ENCODE measurements around the gene NPR2.

DNA sequence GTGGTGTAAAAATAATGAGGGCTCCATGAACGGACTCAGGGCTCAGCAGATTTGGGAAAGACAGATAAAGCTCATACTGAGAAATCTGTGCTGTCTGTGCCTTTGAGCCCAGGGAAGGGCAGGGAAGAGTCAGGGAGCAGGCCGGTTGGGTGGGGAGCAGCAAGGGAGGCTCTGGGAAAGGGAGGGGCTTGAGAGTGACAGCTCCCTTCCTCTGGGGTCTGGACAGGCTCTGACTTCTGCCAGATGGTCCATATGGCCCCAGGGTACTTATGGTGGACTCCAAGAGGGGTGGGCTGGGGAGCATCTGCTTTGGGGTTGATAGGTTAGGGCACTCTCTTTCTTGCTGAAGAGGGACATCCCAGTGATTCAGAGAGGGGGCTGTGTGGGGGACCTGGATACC, 2.1 kb downstream of the NPR2 start:
- TF ChIP-seq CTCF (IDR thresholded peaks at IDR 0.05) = no peak
- no peak for TF ChIP-seq EP300 (IDR thresholded peaks at IDR 0.05)
- TF ChIP-seq POLR2AphosphoS5 (IDR thresholded peaks at IDR 0.05) = no peak
- no peak for TF ChIP-seq POLR2A (IDR thresholded peaks at IDR 0.05; ENCODE audit: low read depth)
